GM21619 (cell line): ENCODE results near the gene KCNK15.
"Not testable (repeated sequence)": the region's sequence is repeated elsewhere in the genome, so short reads cannot be mapped to it uniquely, and the experiment has no call there.

ENCODE experiments used
- ATAC-seq: cut with Tn5 transposase; IDR thresholded peaks from one replicate; pipeline ENCODE4 v1.9.1; 2021; ENCODE audit not compliant: unreplicated experiment

The KCNK15 gene

DNA sequence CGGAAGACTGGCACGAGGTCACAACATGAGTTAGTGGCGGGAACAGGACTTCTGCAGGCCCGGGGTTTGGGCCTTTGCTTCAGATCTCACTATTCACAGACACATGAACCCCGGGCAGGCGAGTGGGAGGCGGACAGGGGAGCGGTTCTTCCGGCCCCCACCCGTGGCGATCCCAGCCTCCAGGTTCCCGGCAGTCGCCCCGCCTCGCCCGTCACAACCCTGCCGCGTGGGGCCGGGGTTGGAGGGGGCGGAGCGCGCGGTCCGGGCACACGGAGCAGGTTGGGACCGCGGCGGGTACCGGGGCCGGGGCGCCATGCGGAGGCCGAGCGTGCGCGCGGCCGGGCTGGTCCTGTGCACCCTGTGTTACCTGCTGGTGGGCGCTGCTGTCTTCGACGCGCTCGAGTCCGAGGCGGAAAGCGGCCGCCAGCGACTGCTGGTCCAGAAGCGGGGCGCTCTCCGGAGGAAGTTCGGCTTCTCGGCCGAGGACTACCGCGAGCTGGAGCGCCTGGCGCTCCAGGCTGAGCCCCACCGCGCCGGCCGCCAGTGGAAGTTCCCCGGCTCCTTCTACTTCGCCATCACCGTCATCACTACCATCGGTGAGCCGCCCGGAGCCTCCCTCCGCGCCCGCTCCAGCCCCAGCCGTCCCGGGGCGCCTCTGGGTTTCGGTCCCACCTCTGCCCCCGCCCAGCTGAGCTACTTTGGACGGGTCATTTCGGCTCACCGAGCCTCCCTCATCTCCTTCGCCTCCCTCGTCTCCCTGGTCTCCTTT is at the start of gene KCNK15:
Gene KCNK15, plus strand, starts transcription at position 268 of the 769 bp plus-strand sequence. Its CDS starts 46 bp downstream, at position 314.
- ATAC-seq, result no peak

- no peak for ATAC-seq
Observed at GRCh38 chr20:44696315-44696714, 49.4 kb upstream of the KCNK15 start.

- ATAC-seq, result not testable (repeated sequence)
Observed at GRCh38 chr20:44697041-44697440, 48.6 kb upstream of the KCNK15 start.

DNA sequence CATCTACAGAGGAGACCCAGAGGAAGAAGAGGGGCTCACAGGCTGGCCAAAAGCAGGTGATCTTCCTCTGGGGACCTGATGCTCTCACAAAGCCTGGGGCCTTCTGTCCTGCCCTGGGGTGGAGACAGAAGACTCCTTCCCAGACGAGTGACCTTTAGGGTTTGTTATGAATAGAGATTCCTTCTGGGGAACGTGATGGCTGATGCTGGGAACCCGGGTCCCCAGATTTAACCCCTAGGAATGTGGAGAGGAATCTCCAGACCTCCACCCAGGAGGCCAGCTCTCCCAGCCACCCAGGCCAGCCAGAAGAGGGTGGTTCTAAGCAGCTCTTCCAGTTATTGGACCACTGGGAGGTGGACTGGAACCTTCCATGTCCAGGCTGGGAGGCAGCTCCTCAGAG is 47.3 kb upstream of the KCNK15 start:
- ATAC-seq, result no peak

DNA sequence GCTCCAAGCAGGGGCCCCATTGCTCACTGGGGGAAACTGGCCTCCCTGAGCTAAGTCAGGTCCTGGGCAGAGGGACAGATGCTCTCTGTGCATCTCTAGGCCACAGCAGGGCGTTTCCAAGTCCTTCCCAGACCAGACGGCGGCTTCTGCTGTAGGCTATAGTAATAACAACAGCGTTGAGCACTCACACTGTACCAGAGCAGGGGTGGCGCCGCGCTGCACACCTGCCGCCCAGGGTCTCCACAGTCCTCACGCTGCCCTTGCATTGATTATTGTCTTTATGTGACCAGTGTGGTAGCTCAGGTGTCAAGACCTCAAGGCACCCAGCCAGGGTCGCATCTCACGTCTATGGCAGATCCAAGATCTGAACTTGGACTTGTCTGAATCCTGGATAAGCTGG is 45.4 kb upstream of the KCNK15 start:
- no peak for ATAC-seq

GRCh38 chr20:44701118-44701857 is 44.4 kb upstream of the KCNK15 start:
- no peak for ATAC-seq

DNA sequence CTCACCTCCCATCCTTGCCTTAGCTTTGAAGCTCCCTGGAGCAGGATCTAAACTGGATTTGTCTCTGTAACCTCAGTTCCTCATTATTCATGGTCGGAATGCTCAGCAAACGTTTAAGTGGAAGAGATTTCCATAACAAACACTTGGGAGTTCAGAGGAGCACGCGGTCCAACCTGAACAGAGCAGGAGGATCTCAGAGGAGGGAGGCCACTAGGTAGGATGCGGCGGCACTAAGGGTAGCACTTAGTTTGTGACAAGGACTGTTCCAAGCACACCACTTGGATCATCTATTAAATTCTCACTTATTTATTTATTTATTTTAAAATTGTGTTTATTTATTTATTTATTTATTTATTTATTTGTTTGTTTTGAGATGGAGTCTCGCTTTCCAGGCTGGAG is 43.8 kb upstream of the KCNK15 start:
- ATAC-seq, result no peak

DNA sequence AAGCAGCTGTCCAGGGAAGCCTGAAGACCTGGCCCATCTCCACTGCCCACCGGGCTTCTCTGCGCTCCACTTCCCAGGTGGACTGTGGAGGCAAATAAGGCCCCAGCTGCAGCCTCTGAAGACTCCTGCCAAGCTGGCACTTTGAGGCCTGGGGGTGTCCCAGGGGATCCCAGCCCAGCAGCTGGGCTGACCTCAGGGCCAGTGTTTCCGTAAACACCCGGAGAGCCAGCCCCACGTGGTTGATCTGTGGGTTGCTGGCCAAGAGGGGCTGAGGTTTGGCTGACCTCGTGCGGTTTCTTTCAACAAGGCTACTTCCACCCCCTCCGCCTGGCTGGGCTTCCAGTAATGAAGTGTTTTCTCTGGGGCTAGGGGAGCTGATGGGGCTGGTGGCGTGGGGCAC is 42.9 kb upstream of the KCNK15 start:
- peak; percentile 62 for ATAC-seq

GRCh38 chr20:44703183-44703925 is 42.3 kb upstream of the KCNK15 start:
- no peak for ATAC-seq

- ATAC-seq, result no peak
Observed at GRCh38 chr20:44703956-44704488, 41.6 kb upstream of the KCNK15 start.

GRCh38 chr20:44704551-44704971 is 41.1 kb upstream of the KCNK15 start:
- no peak for ATAC-seq

- no peak for ATAC-seq
Observed at GRCh38 chr20:44705364-44706094, 40.1 kb upstream of the KCNK15 start.

DNA sequence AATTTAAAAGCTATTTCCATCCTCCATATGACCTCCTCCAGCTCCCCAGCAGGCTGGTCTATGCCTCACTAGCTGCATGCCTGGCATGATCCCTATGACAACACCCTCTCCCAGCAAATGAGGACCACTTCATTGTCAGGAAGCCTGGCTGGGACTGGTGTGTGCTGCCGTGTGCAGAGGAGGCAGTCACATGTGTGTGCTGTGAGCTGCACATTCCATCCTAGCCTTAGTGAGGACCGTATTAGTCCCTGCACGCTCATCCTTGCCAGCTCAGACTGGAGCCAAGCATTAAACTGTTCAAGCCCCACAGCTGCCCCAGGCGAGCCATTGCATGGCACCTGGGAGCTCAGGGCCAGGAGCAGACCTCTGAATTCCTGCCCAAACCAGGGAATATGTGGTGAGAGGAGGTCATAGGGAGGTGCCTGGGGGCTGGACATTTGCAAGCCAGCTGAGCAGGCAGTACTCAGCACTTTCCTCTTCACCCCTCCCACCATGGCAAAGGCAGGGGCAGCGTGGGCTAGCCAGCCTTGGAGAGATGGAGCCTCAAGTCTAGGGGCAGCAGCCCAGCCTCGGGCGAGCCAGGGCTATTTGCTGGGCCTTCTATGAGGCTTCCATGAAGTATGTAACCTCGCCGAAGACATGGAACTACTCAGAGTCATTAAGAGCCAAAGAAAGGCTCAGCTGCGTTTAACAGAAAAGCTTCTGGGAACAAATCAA is 39.2 kb upstream of the KCNK15 start:
- ATAC-seq, result no peak

DNA sequence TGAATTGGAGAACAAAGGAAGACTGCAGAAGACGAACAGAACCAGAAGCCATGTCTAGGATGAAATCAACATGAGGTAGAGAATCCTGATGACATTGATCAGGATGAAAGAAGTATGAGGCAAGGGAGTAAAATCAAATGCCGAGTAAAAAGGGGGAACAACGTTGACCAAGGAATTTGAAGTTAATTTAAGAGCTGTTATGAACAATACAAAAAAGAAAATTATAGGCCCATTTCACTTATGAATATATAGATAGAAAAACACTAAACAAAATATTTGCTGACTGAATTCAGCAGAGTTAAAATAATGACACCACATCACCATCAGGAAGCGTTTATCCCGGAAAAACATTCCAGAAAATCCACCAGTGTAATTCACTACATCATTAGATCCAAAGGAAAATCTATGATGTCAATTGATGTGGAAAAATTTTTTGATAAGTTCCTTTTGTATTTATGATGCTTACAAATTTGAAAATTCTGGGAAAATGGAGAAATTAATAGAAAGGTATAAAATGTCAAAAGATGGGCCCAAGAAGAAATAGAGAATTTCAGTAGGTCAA is 38.6 kb upstream of the KCNK15 start:
- ATAC-seq, result no peak

- no peak for ATAC-seq
Observed at GRCh38 chr20:44709380-44709779, 36.3 kb upstream of the KCNK15 start.

DNA sequence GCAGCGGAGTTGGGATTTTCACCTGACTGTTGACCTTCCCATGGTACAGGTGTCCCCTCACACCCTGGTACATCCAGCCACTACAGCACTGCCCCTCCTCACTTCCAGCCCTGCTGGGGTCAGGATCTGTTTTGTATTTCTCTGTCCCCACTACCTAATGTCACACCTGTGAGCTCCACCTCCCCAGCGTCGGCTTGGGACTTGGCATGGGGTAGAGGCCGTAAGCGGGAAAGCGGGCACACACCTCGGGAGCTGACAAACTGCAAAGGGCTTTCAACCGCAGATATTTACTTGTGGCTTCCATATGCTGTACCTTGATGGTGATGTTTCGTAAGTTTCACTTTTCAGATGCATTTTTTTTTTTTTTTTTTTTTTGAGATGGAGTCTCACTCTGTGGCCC is 35.9 kb upstream of the KCNK15 start:
- ATAC-seq, result no peak

GRCh38 chr20:44711237-44711636 is 34.4 kb upstream of the KCNK15 start:
- ATAC-seq, result no peak

- ATAC-seq, result no peak
Observed at GRCh38 chr20:44714102-44714700, 31.5 kb upstream of the KCNK15 start.
